GM18505 (cell line): ENCODE data around the gene EPB41L4A.
"Not testable (repeated sequence)": the region's sequence is repeated elsewhere in the genome, so short reads cannot be mapped to it uniquely, and the experiment has no call there.

Experiments
- ATAC-seq: cut with Tn5 transposase; IDR thresholded peaks from one replicate; pipeline ENCODE4 v1.9.1; 2021; ENCODE audit not compliant: unreplicated experiment
- POLR2A ChIP-seq: IDR thresholded peaks from 4 replicates; pipeline ENCODE4 v1.6.1; 2011; ENCODE audit warnings: borderline replicate concordance; ENCODE audit not compliant: insufficient read depth, insufficient read length; ENCODE audit errors: extremely low read depth

Gene EPB41L4A

GRCh38 chr5:112385566-112385965 is 33.5 kb downstream of the EPB41L4A start:
- ATAC-seq, result no peak
- no peak for TF ChIP-seq POLR2A

- TF ChIP-seq POLR2A, result no peak
- no peak for ATAC-seq
Observed at GRCh38 chr5:112384523-112384922, 34.6 kb downstream of the EPB41L4A start.

- no peak for TF ChIP-seq POLR2A
- no peak for ATAC-seq
Observed at GRCh38 chr5:112382886-112383285, 36.2 kb downstream of the EPB41L4A start.

GRCh38 chr5:112381521-112381920 is 37.6 kb downstream of the EPB41L4A start:
- TF ChIP-seq POLR2A, result no peak
- ATAC-seq, result no peak

- TF ChIP-seq POLR2A, result no peak
- ATAC-seq, result no peak
Observed at GRCh38 chr5:112379542-112380325, 39.3 kb downstream of the EPB41L4A start.

GRCh38 chr5:112374818-112375217 is 44.3 kb downstream of the EPB41L4A start:
- TF ChIP-seq POLR2A, result no peak
- no peak for ATAC-seq

- no peak for ATAC-seq
- TF ChIP-seq POLR2A, result no peak
Observed at GRCh38 chr5:112374356-112374755, 44.7 kb downstream of the EPB41L4A start.

- ATAC-seq, result no peak
- no peak for TF ChIP-seq POLR2A
Observed at GRCh38 chr5:112373885-112374284, 45.2 kb downstream of the EPB41L4A start.

GRCh38 chr5:112372543-112372942 is 46.5 kb downstream of the EPB41L4A start:
- ATAC-seq, result no peak
- no peak for TF ChIP-seq POLR2A

GRCh38 chr5:112371067-112371466 is 48.0 kb downstream of the EPB41L4A start:
- TF ChIP-seq POLR2A, result no peak
- ATAC-seq, result no peak

- no peak for TF ChIP-seq POLR2A
- no peak for ATAC-seq
Observed at GRCh38 chr5:112367400-112367799, 51.7 kb downstream of the EPB41L4A start.

GRCh38 chr5:112366987-112367386 is 52.1 kb downstream of the EPB41L4A start:
- ATAC-seq, result no peak
- no peak for TF ChIP-seq POLR2A

GRCh38 chr5:112360740-112361139 is 58.3 kb downstream of the EPB41L4A start:
- not testable (repeated sequence) for ATAC-seq

GRCh38 chr5:112356178-112356956 is 62.7 kb downstream of the EPB41L4A start:
- ATAC-seq, result no peak
- TF ChIP-seq POLR2A, result no peak
